ENCODE data around the gene CKAP4. TPM values are rescaled to one million over a fixed set of nuclear protein-coding genes. Genes with fewer than 3 reads are reported as not detected.

CKAP4 gene
- total RNA-seq, 1 experiment from 2014 or later: 62.4 TPM

GRCh38 chr12:106234449-106234848, 13.4 kb downstream of the CKAP4 start:
- Histone ChIP-seq H2BK15ac (ENCODE audit: low read depth, low read length) (no peak overlapping the region), H2AK5ac (ENCODE audit: insufficient read length, low read length) (no peak overlapping the region), H3K9ac (ENCODE audit: extremely low read depth, insufficient read length, low read length) (no peak overlapping the region), H3K79me1 (ENCODE audit: insufficient read depth, low read depth, low read length, poor library complexity, severe bottlenecking) (no peaks in the 10 kb centered on the region), H3K27me3 (ENCODE audit: insufficient read depth, low read length) (no peaks in the 10 kb centered on the region), H3K4me2 (ENCODE audit: insufficient read depth, insufficient read length, low read length) (no peak overlapping the region), H3T11ph (ENCODE audit: low read length) (no peak overlapping the region), H3K14ac (ENCODE audit: insufficient read depth, low read length) (no peak overlapping the region), H3K4ac (ENCODE audit: low read depth, low read length) (no peak overlapping the region), H4K91ac (ENCODE audit: insufficient read length, low read depth, low read length) (no peak overlapping the region), H3K27ac (ENCODE audit: insufficient read length, low read depth, low read length) (no peak overlapping the region), H4K5ac (ENCODE audit: insufficient read length, low read depth, low read length) (no peak overlapping the region), H3K9me3 (ENCODE audit: control insufficient read depth, low read depth, low read length) (no peaks in the 10 kb centered on the region), H2BK5ac (ENCODE audit: insufficient read length, low read length) (no peak overlapping the region), H3K4me1 (ENCODE audit: insufficient read depth, low read length) (no peaks in the 10 kb centered on the region), H3K23me2 (ENCODE audit: insufficient read length, low read depth, low read length, poor library complexity, severe bottlenecking) (no peaks in the 10 kb centered on the region), H3K18ac (ENCODE audit: insufficient read length, low read depth, low read length) (no peak overlapping the region), H2BK12ac (ENCODE audit: insufficient read length, low read depth, low read length) (no peak overlapping the region), H4K8ac (replicated peaks; ENCODE audit: insufficient read length, low read depth, low read length) (no peak overlapping the region), H2AFZ (ENCODE audit: low read length) (no peak overlapping the region), H3K79me2 (ENCODE audit: insufficient read depth, low read length) (no peaks in the 10 kb centered on the region), H4K20me1 (ENCODE audit: control insufficient read depth, insufficient read depth, insufficient read length) (no peaks in the 10 kb centered on the region), H2BK20ac (ENCODE audit: low read depth, low read length, poor library complexity, severe bottlenecking) (no peak overlapping the region), H3K23ac (ENCODE audit: insufficient read length, low read depth, low read length) (no peak overlapping the region), H2BK120ac (ENCODE audit: low read depth, low read length, poor library complexity, severe bottlenecking) (no peak overlapping the region), H3K56ac (ENCODE audit: insufficient read length, low read depth, low read length) (no peak overlapping the region)
- Mint-ChIP-seq H3K4me1 (peaks cover 3 to 8% of the 10 kb centered on the region in 2 experiments; a peak in 3 of 4 replicates), H3K27ac (no peak overlapping the region), H3K9me3 (peaks cover 2% of the 10 kb centered on the region in 2 experiments; a peak in 2 of 5 replicates), H3K4me3 (no peak overlapping the region), H3K27me3 (ENCODE audit: low read depth) (no peaks in the 10 kb centered on the region), H3K36me3 (ENCODE audit: insufficient read depth in 1 of 3, low read depth in 3 of 3) (peaks cover 11 to 17% (median 15%) of the 10 kb centered on the region in 3 experiments)
- no CpG with 5 or more reads among the region's 3 CpGs for WGBS (ENCODE audit: extremely low coverage, insufficient read length, low lambda C conversion rate)
- no peak for TF ChIP-seq CTCF (conservative IDR thresholded peaks at IDR 0.05)
- no peak for DNase-seq

Data from H9 (cell line).